ENCODE results near the gene TRIM41. TPM values are rescaled to one million over a fixed set of nuclear protein-coding genes. Genes with fewer than 3 reads are reported as not detected.

The TRIM41 gene
- total RNA-seq, 1 donor from 2014 or later, result 31.2 TPM

- Mint-ChIP-seq H3K27me3 (no peaks in the 10 kb centered on the region), H3K4me3 (no peak overlapping the region), H3K4me1 (ENCODE audit: unreplicated experiment) (peaks cover 4% of the 10 kb centered on the region), H3K9me3 (no peaks in the 10 kb centered on the region), H3K36me3 (peaks cover 32% of the 10 kb centered on the region), H3K27ac (peak overlapping the region; percentile 68)
- TF ChIP-seq CTCF (conservative IDR thresholded peaks at IDR 0.05), result no peak
- no peak for DNase-seq (ENCODE audit: extremely low spot score, unreplicated experiment)
Observed at GRCh38 chr5:181235689-181236366, 12.7 kb downstream of the TRIM41 start.

- Mint-ChIP-seq H3K27ac (peak overlapping the region; percentile 68), H3K9me3 (no peaks in the 10 kb centered on the region), H3K4me3 (no peak overlapping the region), H3K4me1 (ENCODE audit: unreplicated experiment) (peaks cover 4% of the 10 kb centered on the region), H3K27me3 (no peaks in the 10 kb centered on the region), H3K36me3 (peaks cover 34% of the 10 kb centered on the region)
- no peak for TF ChIP-seq CTCF (conservative IDR thresholded peaks at IDR 0.05)
- no peak for DNase-seq (ENCODE audit: extremely low spot score, unreplicated experiment)
Observed at GRCh38 chr5:181236471-181236870, 13.4 kb downstream of the TRIM41 start.

- TF ChIP-seq CTCF (conservative IDR thresholded peaks at IDR 0.05), result no peak
- Mint-ChIP-seq H3K27ac (no peak overlapping the region), H3K4me1 (ENCODE audit: unreplicated experiment) (peaks cover 4% of the 10 kb centered on the region), H3K4me3 (no peak overlapping the region), H3K36me3 (peaks cover 38% of the 10 kb centered on the region), H3K9me3 (no peaks in the 10 kb centered on the region), H3K27me3 (no peaks in the 10 kb centered on the region)
- DNase-seq (ENCODE audit: extremely low spot score, unreplicated experiment), result no peak
Observed at GRCh38 chr5:181236954-181237641, 14.0 kb downstream of the TRIM41 start.

GRCh38 chr5:181237729-181238385, 14.8 kb downstream of the TRIM41 start:
- Mint-ChIP-seq H3K4me3 (no peak overlapping the region), H3K27ac (peak overlapping the region; percentile 30), H3K4me1 (ENCODE audit: unreplicated experiment) (peaks cover 7% of the 10 kb centered on the region), H3K27me3 (no peaks in the 10 kb centered on the region), H3K9me3 (no peaks in the 10 kb centered on the region), H3K36me3 (peaks cover 40% of the 10 kb centered on the region)
- DNase-seq (ENCODE audit: extremely low spot score, unreplicated experiment), result no peak
- no peak for TF ChIP-seq CTCF (conservative IDR thresholded peaks at IDR 0.05)

GRCh38 chr5:181239062-181239663, 16.1 kb downstream of the TRIM41 start:
- H3K4me3 Mint-ChIP-seq, result peak overlapping the region; percentile 71
- peaks cover 4% of the 10 kb centered on the region for H3K4me1 Mint-ChIP-seq (ENCODE audit: unreplicated experiment)
- H3K27me3 Mint-ChIP-seq, result no peaks in the 10 kb centered on the region
- H3K36me3 Mint-ChIP-seq, result peaks cover 43% of the 10 kb centered on the region
- H3K27ac Mint-ChIP-seq, result peak overlapping the region; percentile 69
- DNase-seq (ENCODE audit: extremely low spot score, unreplicated experiment), result no peak
- no peaks in the 10 kb centered on the region for H3K9me3 Mint-ChIP-seq
- TF ChIP-seq CTCF (conservative IDR thresholded peaks at IDR 0.05), result no peak

All from type B pancreatic cell (in vitro differentiated cells).